WTC11 (cell line): ENCODE results near the gene LSM3. TPM values are rescaled to one million over a fixed set of nuclear protein-coding genes. Genes with fewer than 3 reads are reported as not detected.
"Not testable (repeated sequence)": the region's sequence is repeated elsewhere in the genome, so short reads cannot be mapped to it uniquely, and the experiment has no call there.

ENCODE experiments used
- ATAC-seq: fragments of 200-7000 bp; cut with Tn5 transposase; 2 replicates; pipeline ENCODE4 v1.10.0; 2021; ENCODE audit warnings: mild to moderate bottlenecking, moderate library complexity
- CTCF ChIA-PET: fragments of 300-600 bp; sonication (Branson Sonifier 250); formaldehyde crosslinking; loops from one replicate; lab custom pipeline; 2021; ENCODE audit warnings: antibody characterized with exemption; lab: Charles Lee
- POLR2A ChIA-PET: fragments of 350-600 bp; sonication (Branson Sonifier 250); formaldehyde crosslinking; loops from one replicate; lab custom pipeline; 2021; ENCODE audit warnings: antibody characterized with exemption; lab: Charles Lee
- DNase-seq: peaks from one replicate; pipeline ENCODE4 v3.0.0; 2021; ENCODE audit warnings: low spot score
- H3K27ac Mint-ChIP-seq: 2 replicates; pipeline ENCODE4 v1.8.0; 2021; ENCODE audit warnings: mixed read lengths
- H3K27me3 Mint-ChIP-seq: 2 replicates; pipeline ENCODE4 v1.8.0; 2021; ENCODE audit warnings: low read depth, mild to moderate bottlenecking, moderate library complexity, mixed read lengths
- H3K36me3 Mint-ChIP-seq: 2 replicates; pipeline ENCODE4 v1.8.0; 2021; ENCODE audit warnings: mixed read lengths
- H3K4me1 Mint-ChIP-seq: 2 replicates; pipeline ENCODE4 v1.8.0; 2022; ENCODE audit warnings: mixed read lengths
- H3K4me3 Mint-ChIP-seq: 2 replicates; pipeline ENCODE4 v1.8.0; 2021; ENCODE audit warnings: mild to moderate bottlenecking, moderate library complexity, mixed read lengths
- H3K9me3 Mint-ChIP-seq: 2 replicates; pipeline ENCODE4 v1.8.0; 2021; ENCODE audit warnings: mixed read lengths
- ATF2 ChIP-seq: sonication (generic); formaldehyde crosslinking; IDR thresholded peaks from 2 replicates; pipeline ENCODE4 v1.8.1; 2022; ENCODE audit warnings: low read depth, missing genetic modification reagents, borderline replicate concordance
- ATF6 ChIP-seq: sonication (generic); formaldehyde crosslinking; IDR thresholded peaks from 2 replicates; pipeline ENCODE4 v1.8.1; 2023; ENCODE audit warnings: mild to moderate bottlenecking, missing genetic modification reagents
- HMGA2 ChIP-seq: fragments of 250-450 bp; sonication (Bioruptor Pico); IDR thresholded peaks from 2 replicates; pipeline ENCODE4 v1.4.0; 2021; ENCODE audit warnings: mild to moderate bottlenecking, moderate library complexity
- JAZF1 ChIP-seq: fragments of 250-450 bp; sonication (Bioruptor Pico); IDR thresholded peaks from 2 replicates; pipeline ENCODE4 v1.9.0; 2021; ENCODE audit warnings: moderate library complexity, mild to moderate bottlenecking, inconsistent platforms
- MAX ChIP-seq: sonication (generic); formaldehyde crosslinking; IDR thresholded peaks from 2 replicates; pipeline ENCODE4 v1.8.0; 2022; ENCODE audit warnings: mild to moderate bottlenecking, missing genetic modification reagents
- NFYB ChIP-seq: sonication (generic); formaldehyde crosslinking; conservative IDR thresholded peaks from 2 replicates; pipeline ENCODE4 v1.8.0; 2022; ENCODE audit warnings: low read depth, missing genetic modification reagents
- NR2C2 ChIP-seq: sonication (generic); formaldehyde crosslinking; IDR thresholded peaks from 2 replicates; pipeline ENCODE4 v1.8.0; 2022; ENCODE audit warnings: mild to moderate bottlenecking, missing genetic modification reagents
- SP1 ChIP-seq: sonication (generic); formaldehyde crosslinking; conservative IDR thresholded peaks from 2 replicates; pipeline ENCODE4 v1.8.1; 2022; ENCODE audit warnings: missing genetic modification reagents
- ZBTB43 ChIP-seq: sonication (generic); formaldehyde crosslinking; IDR thresholded peaks from 2 replicates; pipeline ENCODE4 v1.8.1; 2023; ENCODE audit warnings: mild to moderate bottlenecking, missing genetic modification reagents
- ZNF121 ChIP-seq: sonication (generic); formaldehyde crosslinking; IDR thresholded peaks from 2 replicates; pipeline ENCODE4 v1.8.0; 2023; ENCODE audit warnings: missing genetic modification reagents
- ZNF317 ChIP-seq: sonication (generic); formaldehyde crosslinking; IDR thresholded peaks from 2 replicates; pipeline ENCODE4 v1.8.1; 2023; ENCODE audit warnings: low read depth, mild to moderate bottlenecking, moderate library complexity, missing genetic modification reagents, borderline replicate concordance
- ZNF423 ChIP-seq: fragments of 250-450 bp; sonication (Bioruptor Pico); IDR thresholded peaks from 2 replicates; pipeline ENCODE4 v2.1.2; 2022; ENCODE audit warnings: mild to moderate bottlenecking, moderate library complexity
- total RNA-seq: library from RNA; stranded (reverse); gene quantifications from 3 replicates; pipeline ENCODE4 v1.2.3, GENCODE V29; 2021
- TF ChIP-seq, protein P1 (sequence below): sonication (generic); formaldehyde crosslinking; IDR thresholded peaks from 2 replicates; pipeline ENCODE4 v1.8.0; 2022; ENCODE audit warnings: missing genetic modification reagents
- TF ChIP-seq, protein P2 (sequence below): fragments of 250-450 bp; sonication (Bioruptor Pico); conservative IDR thresholded peaks from 2 replicates; pipeline ENCODE4 v1.9.0; 2021; ENCODE audit warnings: mild to moderate bottlenecking

LSM3 gene
- total RNA-seq, 1 experiment from 2014 or later: 21.4 TPM

DNA sequence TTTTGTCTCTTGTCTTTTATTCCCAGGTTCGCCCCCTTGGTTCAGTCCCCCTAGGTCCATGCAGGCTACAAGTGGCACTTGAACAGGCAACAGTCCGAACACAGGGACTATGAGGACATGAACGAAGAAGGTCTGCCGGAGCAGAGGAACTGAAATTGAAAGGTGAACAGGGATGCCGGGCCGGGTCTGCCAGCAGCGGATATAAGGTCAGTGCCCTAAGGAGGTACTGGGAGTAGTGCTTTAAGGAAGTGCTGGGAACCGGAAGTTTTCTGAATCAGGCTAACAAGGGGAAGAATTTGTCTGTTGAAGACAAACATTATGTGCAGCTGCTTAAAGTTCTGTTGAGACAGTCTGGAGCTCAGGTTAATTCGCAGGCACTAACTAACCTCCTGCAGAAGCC is 46.8 kb downstream of the LSM3 start:
- no peak overlapping the region for H3K27ac Mint-ChIP-seq
- no peak for DNase-seq
- peaks cover 14% of the 10 kb centered on the region for H3K36me3 Mint-ChIP-seq
- ATAC-seq: no peak
- POLR2A ChIA-PET: no interaction called here
- CTCF ChIA-PET: interaction anchor here (3.7 to 8.2 kb wide), 2 partner anchors 21 to 22 kb away, joined by 15 to 43 read pairs; no protein-coding TSS in a partner anchor
- no peak overlapping the region for H3K4me3 Mint-ChIP-seq
- peaks cover 31% of the 10 kb centered on the region for H3K9me3 Mint-ChIP-seq
- H3K4me1 Mint-ChIP-seq: peaks cover 30% of the 10 kb centered on the region
- H3K27me3 Mint-ChIP-seq: peaks cover 10% of the 10 kb centered on the region; the same call in 1 of the 2 replicates
- TF ChIP-seq ATF6 (CRISPR knock-in tag) (no peak), NR2C2 (CRISPR knock-in tag) (no peak), ZBTB43 (CRISPR knock-in tag) (no peak), ZNF121 (no peak), JAZF1 (CRISPR knock-in tag) (no peak), ZNF423 (no peak), NFYB (CRISPR knock-in tag) (no peak), ZNF317 (no peak), MAX (CRISPR knock-in tag) (no peak), SP1 (CRISPR knock-in tag) (no peak), ATF2 (no peak), HMGA2 (CRISPR knock-in tag) (no peak)
- TF ChIP-seq, protein P1, sequence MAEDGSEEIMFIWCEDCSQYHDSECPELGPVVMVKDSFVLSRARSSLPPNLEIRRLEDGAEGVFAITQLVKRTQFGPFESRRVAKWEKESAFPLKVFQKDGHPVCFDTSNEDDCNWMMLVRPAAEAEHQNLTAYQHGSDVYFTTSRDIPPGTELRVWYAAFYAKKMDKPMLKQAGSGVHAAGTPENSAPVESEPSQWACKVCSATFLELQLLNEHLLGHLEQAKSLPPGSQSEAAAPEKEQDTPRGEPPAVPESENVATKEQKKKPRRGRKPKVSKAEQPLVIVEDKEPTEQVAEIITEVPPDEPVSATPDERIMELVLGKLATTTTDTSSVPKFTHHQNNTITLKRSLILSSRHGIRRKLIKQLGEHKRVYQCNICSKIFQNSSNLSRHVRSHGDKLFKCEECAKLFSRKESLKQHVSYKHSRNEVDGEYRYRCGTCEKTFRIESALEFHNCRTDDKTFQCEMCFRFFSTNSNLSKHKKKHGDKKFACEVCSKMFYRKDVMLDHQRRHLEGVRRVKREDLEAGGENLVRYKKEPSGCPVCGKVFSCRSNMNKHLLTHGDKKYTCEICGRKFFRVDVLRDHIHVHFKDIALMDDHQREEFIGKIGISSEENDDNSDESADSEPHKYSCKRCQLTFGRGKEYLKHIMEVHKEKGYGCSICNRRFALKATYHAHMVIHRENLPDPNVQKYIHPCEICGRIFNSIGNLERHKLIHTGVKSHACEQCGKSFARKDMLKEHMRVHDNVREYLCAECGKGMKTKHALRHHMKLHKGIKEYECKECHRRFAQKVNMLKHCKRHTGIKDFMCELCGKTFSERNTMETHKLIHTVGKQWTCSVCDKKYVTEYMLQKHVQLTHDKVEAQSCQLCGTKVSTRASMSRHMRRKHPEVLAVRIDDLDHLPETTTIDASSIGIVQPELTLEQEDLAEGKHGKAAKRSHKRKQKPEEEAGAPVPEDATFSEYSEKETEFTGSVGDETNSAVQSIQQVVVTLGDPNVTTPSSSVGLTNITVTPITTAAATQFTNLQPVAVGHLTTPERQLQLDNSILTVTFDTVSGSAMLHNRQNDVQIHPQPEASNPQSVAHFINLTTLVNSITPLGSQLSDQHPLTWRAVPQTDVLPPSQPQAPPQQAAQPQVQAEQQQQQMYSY (CRISPR knock-in tag): no peak
- TF ChIP-seq, protein P2, sequence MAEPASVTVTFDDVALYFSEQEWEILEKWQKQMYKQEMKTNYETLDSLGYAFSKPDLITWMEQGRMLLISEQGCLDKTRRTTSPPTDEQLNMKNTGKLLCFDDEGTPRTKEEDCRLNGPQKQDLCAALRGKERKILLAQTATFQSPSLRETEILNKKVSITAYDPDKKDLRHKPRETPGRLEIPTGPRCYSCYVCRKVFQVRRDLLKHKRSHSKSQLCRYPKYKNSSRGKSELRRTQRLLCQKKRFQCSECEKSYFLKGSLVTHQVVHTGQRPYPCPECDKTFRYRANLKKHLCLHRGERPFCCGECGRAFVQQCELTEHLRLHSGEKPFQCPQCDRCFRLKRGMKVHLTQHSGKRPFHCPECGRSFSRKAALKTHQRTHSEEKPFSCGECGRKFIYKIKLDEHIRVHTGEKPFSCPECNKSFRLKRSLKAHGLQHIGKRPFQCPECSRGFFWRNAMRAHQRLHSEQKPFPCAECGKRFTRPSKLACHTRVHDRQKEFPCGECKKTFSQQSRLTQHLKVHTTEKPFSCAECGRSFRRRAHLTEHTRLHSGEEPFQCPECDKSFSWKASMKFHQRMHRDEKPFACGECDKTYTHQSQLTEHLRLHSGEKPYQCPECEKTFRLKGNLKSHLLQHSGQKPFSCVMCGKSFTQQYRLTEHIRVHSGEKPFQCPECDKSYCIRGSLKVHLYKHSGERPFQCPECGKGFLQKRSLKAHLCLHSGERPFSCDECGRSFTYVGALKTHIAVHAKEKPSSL: no peak

- DNase-seq, POLR2A ChIA-PET, H3K27ac Mint-ChIP-seq, ATAC-seq, H3K4me3 Mint-ChIP-seq, H3K36me3 Mint-ChIP-seq: not testable (repeated sequence)
- CTCF ChIA-PET: interaction anchor here (8.2 kb wide), 1 partner anchor 22 kb away, joined by 43 read pairs; no protein-coding TSS in a partner anchor
- H3K27me3 Mint-ChIP-seq: peaks cover 12% of the 10 kb centered on the region; the same call in 1 of the 2 replicates
- peaks cover 28% of the 10 kb centered on the region for H3K9me3 Mint-ChIP-seq
- peaks cover 30% of the 10 kb centered on the region for H3K4me1 Mint-ChIP-seq
These were observed 47.7 kb downstream of the LSM3 start for GRCh38 chr3:14226351-14226750.
